ENCODE results near the gene TLE5.
A peak's percentile ranks its signal among the peaks of the same experiment; 100 is the strongest.
"Not testable (repeated sequence)": the region's sequence is repeated elsewhere in the genome, so short reads cannot be mapped to it uniquely, and the experiment has no call there.

The TLE5 gene

GRCh38 chr19:3096267-3096901 lies 34.1 kb upstream of the TLE5 start:
- no peak for DNase-seq

GRCh38 chr19:3095441-3096191 lies 33.3 kb upstream of the TLE5 start:
- DNase-seq: peak; percentile 76

GRCh38 chr19:3094601-3095440 lies 32.5 kb upstream of the TLE5 start:
- DNase-seq: peak; percentile 26

- DNase-seq: not testable (repeated sequence)
Measured at GRCh38 chr19:3089299-3089855, 27.1 kb upstream of the TLE5 start.

GRCh38 chr19:3087769-3088168 lies 25.5 kb upstream of the TLE5 start:
- no peak for DNase-seq

- no peak for DNase-seq
Measured at GRCh38 chr19:3084943-3085342, 22.6 kb upstream of the TLE5 start.

- no peak for DNase-seq
Measured at GRCh38 chr19:3083964-3084363, 21.7 kb upstream of the TLE5 start.

GRCh38 chr19:3082331-3082730 lies 20.0 kb upstream of the TLE5 start:
- DNase-seq: no peak

GRCh38 chr19:3080286-3080685 lies 18.0 kb upstream of the TLE5 start:
- DNase-seq: no peak

- no peak for DNase-seq
Measured at GRCh38 chr19:3079578-3079977, 17.3 kb upstream of the TLE5 start.

- peak; percentile 63 for DNase-seq
Measured at GRCh38 chr19:3075605-3076431, 13.5 kb upstream of the TLE5 start.

- DNase-seq: no peak
Measured at GRCh38 chr19:3073931-3074595, 11.8 kb upstream of the TLE5 start.

- no peak for DNase-seq
Measured at GRCh38 chr19:3073159-3073563, 10.9 kb upstream of the TLE5 start.

- DNase-seq: no peak
Measured at GRCh38 chr19:3071768-3072167, 9.5 kb upstream of the TLE5 start.

GRCh38 chr19:3068071-3068470 lies 5.8 kb upstream of the TLE5 start:
- DNase-seq: no peak

- DNase-seq: no peak
Measured at GRCh38 chr19:3067563-3067962, 5.3 kb upstream of the TLE5 start.

GRCh38 chr19:3066482-3067049 lies 4.3 kb upstream of the TLE5 start:
- DNase-seq: no peak

GRCh38 chr19:3065675-3066357 lies 3.5 kb upstream of the TLE5 start:
- no peak for DNase-seq

GRCh38 chr19:3064011-3064330 lies 1.7 kb upstream of the TLE5 start:
- DNase-seq: no peak

GRCh38 chr19:3061182-3062161 lies 823 bp downstream of the TLE5 start:
- DNase-seq: peak; percentile 81

All from central memory CD4-positive, alpha-beta T cell (primary cell).